Activated naive CD4-positive, alpha-beta T cell treated with anti-CD3 and anti-CD28 coated beads, Interleukin-2, amount 10 ng/mL, durations not matched to agents 7 days and 5 days (primary cell): ENCODE results near the gene DOK3.

ENCODE experiments used
- CTCF ChIA-PET: fragments of 350-600 bp; sonication (Branson Sonifier 250); formaldehyde crosslinking; loops from one replicate; lab custom pipeline; 2021; ENCODE audit warnings: antibody characterized with exemption; lab: Charles Lee
- DNase-seq: peaks from one replicate; pipeline ENCODE4 v3.0.0-alpha.2; 2020
- H3K27ac Mint-ChIP-seq: one replicate; pipeline ENCODE4 v1.8.0; 2021; ENCODE audit warnings: mild to moderate bottlenecking, moderate library complexity, mixed read lengths
- H3K27me3 Mint-ChIP-seq: one replicate; pipeline ENCODE4 v1.8.0; 2021; ENCODE audit warnings: mild to moderate bottlenecking, mixed read lengths
- H3K36me3 Mint-ChIP-seq: one replicate; pipeline ENCODE4 v1.8.0; 2021; ENCODE audit warnings: mixed read lengths
- H3K4me1 Mint-ChIP-seq: one replicate; pipeline ENCODE4 v1.8.0; 2021; ENCODE audit warnings: mixed read lengths
- H3K4me3 Mint-ChIP-seq: one replicate; pipeline ENCODE4 v1.8.0; 2021; ENCODE audit warnings: mild to moderate bottlenecking, moderate library complexity, mixed read lengths
- H3K9me3 Mint-ChIP-seq: one replicate; pipeline ENCODE4 v1.8.0; 2021; ENCODE audit warnings: mixed read lengths

DOK3 gene

DNA sequence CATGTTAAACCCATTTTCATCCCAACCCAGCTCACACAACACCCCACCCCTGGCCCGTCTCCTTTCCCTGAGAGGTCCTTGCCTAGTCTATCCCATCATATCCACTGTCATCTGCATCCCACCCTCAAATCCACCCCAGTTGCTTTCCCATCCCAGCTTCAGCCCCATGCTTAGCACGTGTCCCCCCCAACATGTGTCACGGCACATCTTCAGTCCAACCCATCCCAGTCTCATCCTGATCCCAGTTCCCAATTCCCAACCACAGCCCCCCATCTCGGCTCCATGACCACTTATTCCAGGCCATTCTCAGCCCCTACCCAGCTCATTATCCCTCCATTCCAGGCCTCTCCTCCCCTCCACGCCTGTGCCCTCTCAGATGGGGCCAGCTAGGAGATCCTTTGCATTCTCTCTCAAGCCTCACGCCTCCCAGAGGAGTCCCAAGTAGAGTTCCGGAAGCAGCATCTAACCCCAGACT lies 35.6 kb downstream of the DOK3 start:
- H3K4me3 Mint-ChIP-seq: peak overlapping the region; percentile 71
- DNase-seq: no peak
- H3K27me3 Mint-ChIP-seq: peaks cover 64% of the 10 kb centered on the region
- CTCF ChIA-PET: interaction anchor here (0.9 kb wide), 1 partner anchor 27 kb away, joined by 3 read pairs; no protein-coding TSS in a partner anchor
- no peaks in the 10 kb centered on the region for H3K36me3 Mint-ChIP-seq
- H3K9me3 Mint-ChIP-seq: no peaks in the 10 kb centered on the region
- no peak overlapping the region for H3K27ac Mint-ChIP-seq
- H3K4me1 Mint-ChIP-seq: peaks cover 51% of the 10 kb centered on the region

DNA sequence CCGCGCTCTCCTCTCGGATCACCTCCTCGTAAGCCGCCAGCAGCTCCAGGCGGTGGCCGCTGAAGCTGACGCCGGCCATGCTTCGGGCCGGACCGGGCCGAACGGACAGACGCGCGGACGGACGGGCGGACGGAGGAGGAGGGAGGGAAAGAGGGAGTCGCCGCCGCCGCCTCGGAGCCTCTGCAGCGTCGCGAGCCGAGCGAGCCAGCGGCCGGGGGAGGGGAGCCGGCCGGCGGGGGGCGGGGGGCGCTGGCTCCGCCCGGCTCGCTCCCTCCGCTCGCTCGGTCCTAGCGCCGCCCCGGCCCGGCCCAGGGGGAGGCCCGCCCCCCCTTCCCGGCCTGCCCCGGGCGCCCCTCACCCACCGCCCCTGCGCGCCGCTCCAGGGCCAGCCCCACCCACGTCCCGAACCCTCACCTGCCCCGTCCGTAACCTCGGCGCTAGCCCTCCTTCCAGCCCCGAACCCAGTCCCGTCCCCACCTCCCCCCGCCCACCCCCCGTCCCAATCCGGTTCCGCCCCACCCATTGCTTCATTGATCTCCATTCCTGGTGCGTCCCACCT lies 36.1 kb downstream of the DOK3 start, which contains the start of gene DBN1:
Gene DBN1, minus strand, starts transcription at position 192 of the 559 bp plus-strand sequence. Its CDS starts 113 bp downstream, at position 79.
- Mint-ChIP-seq H3K4me3 (peak within 1 kb of the TSS; percentile 71), H3K9me3 (no peaks in the 10 kb centered on the region), H3K27ac (no peak within 1 kb of the TSS), H3K27me3 (peaks cover 64% of the 10 kb centered on the region), H3K36me3 (no peaks in the 10 kb centered on the region), H3K4me1 (peaks cover 46% of the 10 kb centered on the region)
- CTCF ChIA-PET: interaction anchor here (0.6 to 2.0 kb wide), 3 partner anchors 27 to 69 kb away, joined by 3 to 8 read pairs (median 3); no protein-coding TSS in a partner anchor
- DNase-seq: peak; percentile 42

DNA sequence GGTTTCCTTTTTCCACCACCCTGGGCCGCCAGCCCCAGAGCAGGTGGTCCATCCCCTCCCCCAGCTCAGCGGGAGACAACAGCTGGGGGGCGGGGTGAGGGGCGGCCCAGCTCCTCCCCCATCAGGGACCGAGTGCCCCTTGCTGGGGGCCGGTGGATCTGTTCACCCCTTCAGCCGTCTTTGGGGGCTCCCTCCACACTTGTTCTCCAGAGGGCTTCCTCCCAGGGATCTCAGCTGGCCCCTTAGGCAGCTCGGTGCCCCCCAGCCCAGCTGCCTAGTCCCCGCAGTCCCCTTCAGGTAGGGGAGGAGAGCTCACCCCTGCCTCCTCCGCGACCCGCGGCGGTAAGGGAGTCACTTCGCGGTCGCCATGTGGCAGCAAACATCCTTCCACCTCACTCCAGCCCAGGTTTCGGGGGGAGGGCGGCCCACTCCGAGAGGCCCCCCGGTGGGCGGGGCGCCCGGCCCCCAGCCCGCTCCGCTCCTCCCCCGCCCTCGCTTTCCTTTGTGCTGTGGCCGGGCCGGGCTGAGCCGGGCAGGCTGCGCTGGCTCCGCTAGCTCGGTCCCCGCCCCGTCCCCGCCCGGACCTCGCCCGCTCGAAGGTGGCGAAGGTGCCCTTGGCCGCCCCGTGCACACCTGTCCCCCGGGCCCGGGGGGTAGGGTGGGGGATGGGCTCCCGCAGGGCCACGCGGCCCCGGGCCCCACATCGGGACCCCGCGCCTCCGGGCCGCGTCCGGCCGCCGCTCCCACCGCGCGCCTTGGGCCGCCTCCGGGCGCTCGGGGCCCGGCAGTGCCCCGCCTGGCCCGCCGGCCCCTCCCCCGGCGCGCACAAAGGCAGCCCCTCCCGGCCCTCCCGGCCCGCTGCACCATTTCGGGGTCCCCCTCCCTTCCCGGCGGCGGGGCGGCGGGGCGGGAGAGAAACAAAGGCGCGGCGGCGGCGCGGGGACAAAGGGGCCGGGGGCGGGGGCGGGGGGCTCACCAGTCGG lies 36.9 kb downstream of the DOK3 start:
- Mint-ChIP-seq H3K36me3 (no peaks in the 10 kb centered on the region), H3K9me3 (no peaks in the 10 kb centered on the region), H3K4me1 (peaks cover 39% of the 10 kb centered on the region), H3K27me3 (peaks cover 64% of the 10 kb centered on the region), H3K27ac (no peak overlapping the region), H3K4me3 (peak overlapping the region; percentile 62)
- peak; percentile 69 for DNase-seq
- CTCF ChIA-PET: interaction anchor here (0.6 to 2.0 kb wide), 4 partner anchors 28 to 196 kb away, joined by 3 to 8 read pairs (median 3); no protein-coding TSS in a partner anchor

- Mint-ChIP-seq H3K4me1 (peaks cover 37% of the 10 kb centered on the region), H3K27me3 (peaks cover 72% of the 10 kb centered on the region), H3K36me3 (no peaks in the 10 kb centered on the region), H3K27ac (no peak overlapping the region), H3K9me3 (no peaks in the 10 kb centered on the region), H3K4me3 (peak overlapping the region; percentile 3)
- DNase-seq: no peak
- CTCF ChIA-PET: interaction anchor here (0.7 to 2.0 kb wide), 5 partner anchors 15 to 195 kb away, joined by 3 to 8 read pairs (median 4); no protein-coding TSS in a partner anchor
These were observed 37.8 kb downstream of the DOK3 start for GRCh38 chr5:177471610-177472356.

GRCh38 chr5:177470759-177471536 lies 38.7 kb downstream of the DOK3 start:
- CTCF ChIA-PET: interaction anchor here (1.0 to 2.0 kb wide), 4 partner anchors 14 to 67 kb away, joined by 3 to 8 read pairs (median 4); no protein-coding TSS in a partner anchor
- Mint-ChIP-seq H3K4me3 (no peak overlapping the region), H3K36me3 (no peaks in the 10 kb centered on the region), H3K9me3 (no peaks in the 10 kb centered on the region), H3K27ac (no peak overlapping the region), H3K27me3 (peaks cover 70% of the 10 kb centered on the region), H3K4me1 (peaks cover 33% of the 10 kb centered on the region)
- DNase-seq: no peak

DNA sequence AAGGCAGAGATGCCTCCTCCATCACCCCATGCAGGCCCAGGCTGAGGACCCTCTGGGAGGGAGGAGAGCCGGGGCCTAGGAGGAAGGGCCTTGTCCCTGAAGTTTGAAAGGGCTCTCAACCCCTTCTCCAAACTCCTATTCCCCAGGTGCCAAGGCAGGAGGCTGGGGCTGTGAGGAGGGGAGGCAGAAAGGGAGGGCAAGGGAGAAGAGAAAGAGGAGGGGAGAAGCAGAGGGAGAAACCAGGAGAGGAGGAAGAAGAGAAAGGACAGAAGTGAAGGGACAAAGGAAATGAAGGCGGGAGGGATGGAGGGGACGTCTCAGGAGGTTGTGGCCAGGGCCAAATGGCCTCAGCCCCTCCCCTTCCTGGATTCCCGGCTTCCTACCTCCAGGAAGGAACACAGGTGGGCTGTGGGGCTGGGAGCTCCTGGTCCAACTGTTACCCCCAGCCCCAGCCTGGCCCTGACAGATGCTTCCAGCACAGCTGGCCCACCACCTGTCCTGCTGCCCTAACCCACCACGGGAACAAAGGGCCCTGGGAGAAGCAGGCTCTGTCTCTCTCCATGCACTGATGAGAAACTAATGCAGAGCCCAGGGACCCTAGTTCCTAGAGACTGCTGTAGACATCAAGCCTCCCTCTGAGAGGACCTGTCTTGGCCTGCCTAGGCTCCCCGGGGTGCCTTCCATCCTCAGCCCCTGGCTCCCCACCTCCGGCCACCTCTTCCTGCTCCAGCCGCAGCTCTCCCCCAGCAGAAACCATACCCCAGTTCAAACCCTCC lies 39.7 kb downstream of the DOK3 start:
- H3K27me3 Mint-ChIP-seq: peaks cover 59% of the 10 kb centered on the region
- H3K27ac Mint-ChIP-seq: no peak overlapping the region
- H3K4me3 Mint-ChIP-seq: no peak overlapping the region
- no peak for DNase-seq
- H3K4me1 Mint-ChIP-seq: peaks cover 25% of the 10 kb centered on the region
- CTCF ChIA-PET: interaction anchor here (0.6 to 1.2 kb wide), 2 partner anchors 25 to 66 kb away, joined by 3 read pairs; no protein-coding TSS in a partner anchor
- no peaks in the 10 kb centered on the region for H3K9me3 Mint-ChIP-seq
- H3K36me3 Mint-ChIP-seq: no peaks in the 10 kb centered on the region

DNA sequence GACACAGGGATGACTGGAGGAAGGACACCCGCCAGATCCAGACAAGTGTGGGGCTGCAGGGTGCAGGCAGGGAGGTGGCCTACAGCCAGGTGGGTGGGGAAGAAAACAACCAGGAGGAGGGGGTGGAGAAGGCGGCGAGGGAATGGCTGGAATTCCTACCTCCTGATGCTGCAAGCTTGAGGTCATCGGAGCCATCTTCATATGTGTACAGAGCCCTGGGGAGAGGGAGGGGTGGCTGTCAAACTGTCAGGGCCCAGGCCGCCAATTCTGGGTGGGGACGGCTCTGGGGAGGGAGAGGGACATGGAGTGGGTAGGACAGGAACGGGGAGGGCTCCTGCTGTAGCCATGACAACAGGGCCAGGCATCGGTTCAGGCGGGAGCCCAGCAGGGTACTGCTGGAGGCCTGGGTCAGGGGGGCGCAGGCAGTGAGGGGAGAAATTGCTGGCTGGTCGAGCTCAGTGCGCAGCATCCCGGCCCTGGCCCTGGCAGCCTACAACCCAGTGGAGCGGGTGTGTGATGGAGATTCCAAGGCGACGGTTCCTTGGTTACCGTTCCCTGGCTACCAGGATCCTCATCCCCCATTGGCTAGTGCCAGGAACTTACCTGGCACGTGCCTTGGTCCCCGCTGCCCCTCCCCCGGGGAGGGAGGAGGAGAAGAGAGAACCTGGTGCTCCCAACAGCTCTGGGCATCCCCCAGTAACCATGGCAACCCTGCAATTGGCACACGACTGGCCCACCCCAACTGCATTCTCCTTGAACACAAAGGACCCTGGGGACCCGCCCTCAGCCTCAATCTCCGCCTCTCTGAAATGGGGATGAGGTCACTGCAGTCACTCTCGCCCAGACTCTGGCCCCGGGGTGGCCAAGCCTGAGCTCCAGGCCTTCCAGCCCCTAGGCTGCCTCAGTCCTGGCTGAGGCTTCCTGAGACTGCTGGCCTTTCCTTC lies 40.7 kb downstream of the DOK3 start:
- CTCF ChIA-PET: interaction anchor here (0.7 to 1.5 kb wide), 3 partner anchors 11 to 66 kb away, joined by 3 to 6 read pairs (median 4); no protein-coding TSS in a partner anchor
- H3K9me3 Mint-ChIP-seq: no peaks in the 10 kb centered on the region
- peaks cover 50% of the 10 kb centered on the region for H3K27me3 Mint-ChIP-seq
- no peaks in the 10 kb centered on the region for H3K36me3 Mint-ChIP-seq
- peaks cover 18% of the 10 kb centered on the region for H3K4me1 Mint-ChIP-seq
- no peak overlapping the region for H3K4me3 Mint-ChIP-seq
- H3K27ac Mint-ChIP-seq: no peak overlapping the region
- DNase-seq: no peak

- Mint-ChIP-seq H3K4me3 (no peak overlapping the region), H3K36me3 (no peaks in the 10 kb centered on the region), H3K27ac (no peak overlapping the region), H3K9me3 (no peaks in the 10 kb centered on the region), H3K4me1 (peaks cover 16% of the 10 kb centered on the region), H3K27me3 (peaks cover 46% of the 10 kb centered on the region)
- DNase-seq: no peak
- CTCF ChIA-PET: interaction anchor here (0.8 to 1.5 kb wide), 2 partner anchors 11 to 65 kb away, joined by 3 to 6 read pairs; no protein-coding TSS in a partner anchor
These were observed 41.3 kb downstream of the DOK3 start for GRCh38 chr5:177468329-177468684.

DNA sequence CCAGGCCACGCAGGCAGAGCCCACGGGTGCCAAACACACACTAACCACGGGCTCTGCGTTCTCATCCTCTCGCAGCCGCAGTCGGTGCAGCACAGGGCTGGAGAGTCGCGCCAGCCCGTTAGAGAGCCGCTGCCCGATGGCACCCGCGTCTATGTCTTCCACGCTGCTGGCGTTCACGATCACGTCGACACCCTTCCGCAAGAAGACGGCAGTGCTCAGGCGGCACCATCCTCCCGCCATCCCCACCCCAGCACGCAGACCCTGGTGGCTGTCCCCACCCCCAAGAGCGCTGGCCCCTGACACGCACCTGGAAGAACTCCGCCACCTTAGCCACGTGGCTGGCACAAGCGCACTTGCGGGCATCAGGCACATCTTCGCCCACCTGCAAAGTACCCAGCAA lies 42.2 kb downstream of the DOK3 start:
- Mint-ChIP-seq H3K27me3 (peaks cover 48% of the 10 kb centered on the region), H3K4me1 (peaks cover 18% of the 10 kb centered on the region), H3K4me3 (no peak overlapping the region), H3K27ac (no peak overlapping the region), H3K36me3 (no peaks in the 10 kb centered on the region), H3K9me3 (no peaks in the 10 kb centered on the region)
- CTCF ChIA-PET: interaction anchor here (1.5 kb wide), 1 partner anchor 64 kb away, joined by 6 read pairs; no protein-coding TSS in a partner anchor
- no peak for DNase-seq

DNA sequence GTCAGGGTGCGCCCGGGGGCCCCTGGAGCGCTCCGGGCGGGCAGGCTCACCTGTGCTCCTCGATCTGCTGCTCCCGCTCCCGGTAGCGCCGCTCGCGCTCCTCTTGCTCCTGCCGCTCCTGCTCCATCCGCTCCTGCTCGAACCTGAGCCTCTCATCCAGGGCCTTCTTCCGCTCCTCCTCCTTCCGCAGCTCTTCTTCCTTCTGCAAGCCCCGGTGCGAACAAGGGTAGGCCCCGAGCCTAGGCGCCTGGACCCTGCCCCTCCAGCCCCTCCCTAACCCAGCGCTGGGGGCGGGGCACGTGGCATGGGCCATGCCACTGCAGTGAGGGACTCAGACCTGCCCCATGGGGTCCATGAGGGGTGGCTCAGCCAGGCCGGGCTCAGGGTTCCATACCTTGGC lies 42.8 kb downstream of the DOK3 start:
- CTCF ChIA-PET: no interaction called here
- H3K4me1 Mint-ChIP-seq: peaks cover 20% of the 10 kb centered on the region
- DNase-seq: no peak
- H3K27me3 Mint-ChIP-seq: peaks cover 47% of the 10 kb centered on the region
- no peak overlapping the region for H3K4me3 Mint-ChIP-seq
- H3K27ac Mint-ChIP-seq: no peak overlapping the region
- no peaks in the 10 kb centered on the region for H3K9me3 Mint-ChIP-seq
- no peaks in the 10 kb centered on the region for H3K36me3 Mint-ChIP-seq

GRCh38 chr5:177465044-177465443 lies 44.6 kb downstream of the DOK3 start:
- no peak for DNase-seq
- peaks cover 29% of the 10 kb centered on the region for H3K27me3 Mint-ChIP-seq
- CTCF ChIA-PET: interaction anchor here (0.6 to 1.1 kb wide), 3 partner anchors 9 to 354 kb away, joined by 3 read pairs; partner anchors contain the start of gene B4GALT7
- no peaks in the 10 kb centered on the region for H3K9me3 Mint-ChIP-seq
- no peak overlapping the region for H3K4me3 Mint-ChIP-seq
- H3K36me3 Mint-ChIP-seq: no peaks in the 10 kb centered on the region
- H3K27ac Mint-ChIP-seq: no peak overlapping the region
- H3K4me1 Mint-ChIP-seq: peaks cover 18% of the 10 kb centered on the region
